Retina (tissue), 1 donor: ENCODE measurements around the gene ACMSD.
"Not testable (repeated sequence)": the region's sequence is repeated elsewhere in the genome, so short reads cannot be mapped to it uniquely, and the experiment has no call there.

Experiments
- DNase-seq: peaks from one replicate; pipeline ENCODE4 v3.0.0-alpha.2; 2016

Gene ACMSD

GRCh38 chr2:134852518-134852917 lies 14.1 kb downstream of the ACMSD start:
- DNase-seq = no peak

GRCh38 chr2:134855709-134856108 lies 17.3 kb downstream of the ACMSD start:
- DNase-seq = no peak

- no peak for DNase-seq
Observed at GRCh38 chr2:134858245-134858644, 19.8 kb downstream of the ACMSD start.

- no peak for DNase-seq
Observed at GRCh38 chr2:134861173-134861572, 22.8 kb downstream of the ACMSD start.

- DNase-seq = no peak
Observed at GRCh38 chr2:134862069-134862468, 23.7 kb downstream of the ACMSD start.

GRCh38 chr2:134862674-134863073 lies 24.3 kb downstream of the ACMSD start:
- DNase-seq = no peak

- DNase-seq = no peak
Observed at GRCh38 chr2:134863446-134863845, 25.0 kb downstream of the ACMSD start.

GRCh38 chr2:134865067-134865787 lies 26.8 kb downstream of the ACMSD start:
- DNase-seq = no peak

- no peak for DNase-seq
Observed at GRCh38 chr2:134866498-134867099, 28.2 kb downstream of the ACMSD start.

GRCh38 chr2:134869946-134870736 lies 31.7 kb downstream of the ACMSD start:
- DNase-seq = peak; percentile 24

GRCh38 chr2:134873152-134873551 lies 34.7 kb downstream of the ACMSD start:
- DNase-seq = no peak

GRCh38 chr2:134875309-134875708 lies 36.9 kb downstream of the ACMSD start:
- no peak for DNase-seq

- DNase-seq = no peak
Observed at GRCh38 chr2:134882773-134883172, 44.4 kb downstream of the ACMSD start.

- DNase-seq = no peak
Observed at GRCh38 chr2:134883552-134884293, 45.3 kb downstream of the ACMSD start.

- no peak for DNase-seq
Observed at GRCh38 chr2:134884435-134884834, 46.0 kb downstream of the ACMSD start.

- no peak for DNase-seq
Observed at GRCh38 chr2:134892282-134893035, 54.0 kb downstream of the ACMSD start.

GRCh38 chr2:134897932-134898331 lies 59.5 kb downstream of the ACMSD start:
- no peak for DNase-seq

- DNase-seq = no peak
Observed at GRCh38 chr2:134899204-134899603, 60.8 kb downstream of the ACMSD start.

- no peak for DNase-seq
Observed at GRCh38 chr2:134900151-134900550, 61.7 kb downstream of the ACMSD start.

GRCh38 chr2:134903701-134904100 lies 65.3 kb downstream of the ACMSD start:
- DNase-seq = not testable (repeated sequence)

GRCh38 chr2:134905168-134905567 lies 66.8 kb downstream of the ACMSD start:
- no peak for DNase-seq

- no peak for DNase-seq
Observed at GRCh38 chr2:134906726-134907125, 68.3 kb downstream of the ACMSD start.
